SIG-M5 treated with dmso at 0.1 percent for 504 hours (cell line): ENCODE measurements around the gene ABCA3.
"Not testable (repeated sequence)": the region's sequence is repeated elsewhere in the genome, so short reads cannot be mapped to it uniquely, and the experiment has no call there.

Experiments
- DNase-seq: peaks from one replicate; lab custom pipeline; 2025; ENCODE audit not compliant: unreplicated experiment; lab: John Stamatoyannopoulos, UW

The ABCA3 gene

DNA sequence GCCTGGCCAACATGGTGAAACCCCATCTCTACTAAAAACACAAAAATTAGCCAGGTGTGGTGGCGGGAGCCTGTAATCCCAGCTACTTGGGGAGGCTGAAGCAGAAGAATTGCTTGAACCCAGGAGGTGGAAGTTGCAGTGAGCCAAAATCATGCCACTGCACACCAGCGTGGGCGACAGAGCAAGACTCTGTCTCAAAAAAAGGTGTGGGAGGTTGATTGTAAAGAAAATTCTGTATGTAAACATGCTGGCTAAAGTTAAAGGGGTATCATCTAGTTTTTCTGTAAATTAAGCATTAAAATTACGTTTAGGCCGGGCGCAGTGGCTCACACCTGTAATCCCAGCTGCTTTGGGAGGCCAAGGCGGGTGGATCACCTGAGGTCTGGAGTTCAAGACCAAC, 82.0 kb downstream of the ABCA3 start:
- DNase-seq = not testable (repeated sequence)

DNA sequence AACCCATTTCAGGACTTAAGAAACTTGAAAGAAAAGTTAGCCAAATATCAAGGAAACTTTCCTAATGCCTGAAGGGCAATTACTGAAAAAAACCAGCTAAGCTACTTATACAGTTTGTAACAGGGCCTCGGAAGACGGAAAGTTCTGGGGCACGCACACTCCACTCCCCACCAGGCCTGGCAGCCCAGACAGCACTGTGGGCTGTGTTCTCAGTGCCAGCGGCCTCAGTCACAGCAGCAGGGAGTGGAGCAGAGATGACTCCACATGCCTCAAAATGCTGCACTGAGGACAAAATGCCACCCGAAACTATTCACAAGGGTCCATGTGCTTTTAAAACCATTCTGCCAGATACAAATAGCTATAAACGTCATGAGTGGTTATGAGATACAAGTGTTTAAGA, 82.8 kb downstream of the ABCA3 start:
- no peak for DNase-seq

- no peak for DNase-seq
These were observed 83.9 kb downstream of the ABCA3 start for GRCh38 chr16:2256531-2257140.

DNA sequence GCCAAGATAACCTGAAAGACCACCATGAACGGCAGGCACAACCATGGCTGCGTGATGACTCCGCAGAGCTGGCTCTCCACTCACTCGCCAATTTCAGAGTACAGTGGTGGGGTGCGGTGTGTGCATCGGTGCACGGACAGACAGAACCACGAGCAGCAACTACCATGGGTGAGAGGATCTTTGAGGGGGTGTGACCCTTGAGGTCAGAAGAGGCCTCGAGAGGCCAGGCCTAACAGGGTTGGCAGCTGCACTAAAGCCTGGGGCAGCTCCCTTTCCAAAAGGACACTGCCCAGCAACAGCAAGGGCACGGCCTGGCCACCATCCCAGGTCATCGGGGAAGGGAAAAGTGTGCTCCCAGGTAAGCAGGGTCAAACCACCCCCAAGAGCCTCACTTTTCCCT, 87.2 kb downstream of the ABCA3 start:
- DNase-seq = no peak

GRCh38 chr16:2252806-2253148, 87.8 kb downstream of the ABCA3 start:
- DNase-seq = no peak

GRCh38 chr16:2251296-2252111, 89.0 kb downstream of the ABCA3 start, which contains the start of gene ECI1:
Gene ECI1 (minus strand): TSS chr16:2251587. CDS start chr16:2251566, 21 bp downstream.
- peak; percentile 73 for DNase-seq

DNA sequence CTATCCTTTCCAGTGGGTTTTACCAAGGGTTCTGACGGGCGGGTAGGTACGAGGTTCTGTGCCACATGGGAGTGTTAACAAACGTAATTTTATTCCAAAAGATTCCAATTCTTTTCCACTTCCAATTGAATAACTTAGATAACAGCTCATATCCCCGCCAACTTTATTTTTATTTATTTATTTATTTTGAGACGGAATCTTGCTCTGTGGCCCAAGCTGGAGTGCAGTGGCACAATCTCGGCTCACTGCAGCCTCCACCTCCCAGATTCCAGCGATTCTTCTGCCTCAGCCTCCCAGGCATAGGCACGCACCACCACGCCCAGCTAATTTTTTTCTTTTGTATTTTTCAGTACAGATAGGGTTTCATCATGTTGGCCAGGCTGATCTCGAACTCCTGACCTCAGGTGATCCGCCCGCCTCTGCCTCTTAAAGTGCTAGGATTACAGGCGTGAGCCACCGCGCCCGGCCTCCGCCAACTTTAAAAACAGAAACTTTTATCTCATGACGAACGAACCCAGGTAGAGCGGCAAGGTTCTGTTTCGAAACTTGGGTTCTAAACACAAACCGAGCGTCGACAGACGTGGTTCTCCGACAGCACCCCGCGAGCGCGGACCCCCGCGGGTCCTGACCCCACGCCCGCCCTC, 89.8 kb downstream of the ABCA3 start:
- peak; percentile 22 for DNase-seq

GRCh38 chr16:2246301-2246885, 94.1 kb downstream of the ABCA3 start:
- no peak for DNase-seq

DNA sequence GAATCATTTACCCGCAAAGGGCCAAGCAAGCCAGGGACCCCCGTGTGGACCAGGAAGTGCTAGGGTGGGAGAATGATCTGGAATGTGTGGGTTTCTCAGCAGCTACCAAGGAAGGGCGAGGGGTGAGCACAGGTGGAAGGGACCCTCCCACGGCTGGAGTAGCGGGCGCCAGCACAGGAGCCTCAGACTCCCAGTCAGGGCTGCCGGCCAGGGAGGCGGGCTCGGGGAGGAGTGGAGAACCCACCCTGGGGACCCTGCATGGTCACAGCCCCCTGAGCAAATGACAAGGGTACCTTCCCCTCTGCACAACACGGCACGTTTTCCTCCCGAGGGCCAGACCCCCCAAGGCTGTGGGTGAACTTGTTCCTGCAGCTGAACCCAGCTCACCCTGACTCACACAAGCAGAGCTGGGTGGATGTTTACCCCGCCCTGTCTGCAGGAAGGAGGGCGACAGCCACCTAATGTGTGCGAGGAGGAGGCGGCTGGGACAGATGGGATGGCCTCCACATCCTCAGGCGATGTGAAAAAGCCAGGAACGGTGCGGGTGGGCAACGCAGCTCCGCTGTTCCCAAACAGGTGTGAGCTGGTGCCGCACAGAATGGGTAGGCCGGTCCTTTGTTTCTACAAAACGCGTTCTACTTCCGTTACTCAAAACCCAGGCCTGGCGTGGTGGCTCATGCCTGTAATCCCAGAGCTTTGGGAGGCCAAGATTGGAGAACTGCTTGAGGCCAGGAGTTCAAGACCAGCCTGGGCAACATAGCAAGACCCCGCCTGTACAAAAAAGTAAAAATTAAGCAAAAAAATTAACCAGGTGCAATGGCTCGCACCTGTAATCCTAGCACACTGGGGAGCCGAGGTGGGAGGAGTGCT, 95.4 kb downstream of the ABCA3 start:
- no peak for DNase-seq

DNA sequence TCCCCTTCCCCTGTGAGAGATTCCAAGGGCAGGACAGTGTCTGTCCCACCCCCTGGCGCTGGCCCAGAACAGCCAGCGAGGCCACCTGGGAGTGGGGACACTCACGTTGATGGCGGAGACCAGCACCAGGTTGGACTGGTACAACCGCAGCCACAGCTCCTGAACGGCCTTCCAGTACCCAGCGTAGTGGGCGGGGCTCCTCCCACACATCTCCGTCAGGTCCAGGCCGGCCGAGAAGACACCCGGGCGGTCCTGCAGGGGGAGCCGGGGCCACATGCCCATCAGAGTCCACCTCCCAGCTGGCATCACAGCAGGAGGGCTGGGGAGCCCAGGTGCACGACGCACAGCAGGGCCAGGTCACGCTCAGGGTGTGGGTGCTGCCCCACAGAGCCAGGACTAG, 96.2 kb downstream of the ABCA3 start:
- DNase-seq = no peak

DNA sequence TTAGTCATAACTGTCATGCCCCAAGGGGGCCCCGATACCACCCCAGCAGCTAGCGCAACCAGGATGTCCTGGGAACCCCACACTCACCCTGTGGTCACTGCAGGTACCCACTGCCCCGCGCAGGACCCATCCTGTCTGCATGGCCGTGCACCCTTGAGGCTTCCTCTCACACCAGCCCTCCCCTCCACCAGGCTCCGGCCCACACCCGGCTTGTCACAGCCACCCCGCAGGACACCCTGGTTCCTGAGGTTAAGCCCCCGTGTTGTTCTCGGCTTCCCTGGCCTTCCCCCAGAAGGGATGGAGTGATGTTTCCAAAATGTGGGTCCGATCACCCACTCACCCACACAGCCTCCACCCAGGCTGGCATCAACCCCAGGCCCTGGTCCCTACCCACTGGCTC, 96.7 kb downstream of the ABCA3 start:
- no peak for DNase-seq

DNA sequence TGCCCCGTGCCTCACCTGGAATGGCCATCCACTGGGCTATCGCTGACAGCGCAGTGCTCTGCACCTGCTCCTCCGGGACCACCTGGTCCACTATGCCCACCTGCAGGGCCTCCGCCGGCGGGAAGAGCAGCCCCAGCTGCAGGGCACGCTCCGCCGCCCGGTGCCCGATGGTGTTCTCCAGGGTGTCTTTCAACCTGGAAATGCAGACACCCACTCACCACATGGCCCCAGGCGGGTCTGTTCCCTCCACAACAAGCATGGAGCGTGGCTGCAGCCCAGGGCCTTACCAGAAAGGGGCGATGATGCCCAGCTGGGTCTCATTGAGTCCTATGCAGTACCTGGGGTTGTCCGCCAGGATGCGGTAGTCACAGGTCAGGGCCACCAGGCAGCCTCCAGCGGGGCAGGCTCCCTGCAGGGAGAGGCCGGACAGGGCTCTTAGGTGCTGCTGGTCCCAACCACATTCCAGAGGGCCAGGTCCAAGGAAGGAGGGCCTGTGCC, 97.4 kb downstream of the ABCA3 start:
- no peak for DNase-seq

DNA sequence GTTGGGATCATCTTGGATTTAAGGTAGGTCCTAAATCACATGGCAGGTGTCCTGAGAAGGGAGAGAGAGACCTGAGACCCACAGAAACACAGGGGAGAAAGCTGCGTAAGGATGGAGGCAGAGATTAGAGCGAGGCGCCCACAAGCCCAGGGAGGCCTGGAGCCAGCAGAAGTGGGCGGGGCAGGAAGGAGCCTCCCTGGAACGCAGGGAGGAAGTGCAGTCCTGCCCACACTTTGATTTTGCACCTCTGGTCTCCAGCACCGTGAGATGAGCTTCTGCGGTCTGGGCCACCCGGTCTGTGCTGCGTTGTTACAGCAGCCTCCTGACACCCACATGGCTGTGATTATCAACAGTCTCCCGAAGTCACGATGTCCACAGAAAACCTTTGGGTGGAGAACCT, 97.9 kb downstream of the ABCA3 start:
- DNase-seq = no peak

GRCh38 chr16:2240331-2240730, 100.2 kb downstream of the ABCA3 start:
- not testable (repeated sequence) for DNase-seq

GRCh38 chr16:2238838-2239675, 101.5 kb downstream of the ABCA3 start:
- no peak for DNase-seq

- no peak for DNase-seq
These were observed 102.2 kb downstream of the ABCA3 start for GRCh38 chr16:2238150-2238837.

DNA sequence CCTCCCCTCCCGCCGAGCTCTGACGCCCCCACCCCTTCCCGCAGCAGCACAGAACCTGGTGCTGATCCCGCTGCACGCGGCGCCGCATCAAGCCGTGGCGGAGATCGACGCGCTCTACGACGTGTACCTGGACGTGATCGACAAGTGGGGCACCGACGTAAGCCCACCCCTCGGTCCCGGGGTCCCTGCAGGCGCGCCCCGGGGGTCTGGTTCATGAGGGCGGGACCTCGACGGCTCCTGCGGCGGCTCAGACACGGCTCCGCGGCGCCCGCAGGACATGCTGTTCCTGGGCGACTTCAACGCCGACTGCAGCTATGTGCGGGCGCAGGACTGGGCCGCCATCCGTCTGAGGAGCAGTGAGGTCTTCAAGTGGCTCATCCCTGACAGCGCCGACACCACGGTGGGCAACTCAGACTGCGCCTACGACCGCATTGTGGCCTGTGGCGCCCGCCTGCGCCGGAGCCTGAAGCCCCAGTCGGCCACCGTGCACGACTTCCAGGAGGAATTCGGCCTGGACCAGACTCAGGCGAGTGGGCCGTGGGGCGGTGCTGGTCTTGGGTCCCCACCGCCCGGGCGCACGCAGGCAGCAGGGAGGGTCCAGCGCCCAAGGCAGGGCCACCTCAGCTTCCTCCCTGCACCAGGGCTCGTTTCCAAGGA, 102.9 kb downstream of the ABCA3 start:
- no peak for DNase-seq

DNA sequence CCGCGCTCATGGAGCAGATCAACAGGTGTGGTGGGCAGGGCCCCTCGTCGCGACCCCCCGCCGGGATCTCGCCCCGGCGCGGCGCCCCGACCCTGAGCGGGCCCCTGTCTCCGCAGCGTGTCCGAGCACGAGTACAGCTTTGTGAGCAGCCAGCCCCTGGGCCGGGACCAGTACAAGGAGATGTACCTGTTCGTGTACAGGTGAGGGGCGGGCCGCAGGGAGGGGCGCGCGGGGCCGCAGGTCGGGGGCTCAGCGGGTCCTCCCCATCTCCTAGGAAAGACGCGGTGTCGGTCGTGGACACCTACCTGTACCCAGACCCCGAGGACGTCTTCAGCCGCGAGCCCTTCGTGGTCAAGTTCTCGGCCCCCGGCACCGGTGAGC, 103.4 kb downstream of the ABCA3 start:
- no peak for DNase-seq
